Endometrial microvascular endothelial cells (primary cell): ENCODE data around the gene APIP. TPM values are rescaled to one million over a fixed set of nuclear protein-coding genes. Genes with fewer than 3 reads are reported as not detected.

ENCODE experiments used
- in situ Hi-C: cut with HindIII; loops from 2 replicates; pipeline ENCODE4 v1.10.0; 2017; ENCODE audit warnings: low sequenced_read_pairs, low pct_unique_long_range_greater_than_20kb; ENCODE audit errors: inconsistent ontology term
- total RNA-seq: library from RNA; depleted of rRNA; stranded (reverse); fragments of >200 nt; gene quantifications from one replicate; pipeline ENCODE4 v1.2.3, GENCODE V29; 2015; ENCODE audit errors: inconsistent ontology term

Gene APIP
- total RNA-seq, 1 donor from 2014 or later, result 29.3 TPM

GRCh38 chr11:34855754-34856095 lies 60.5 kb downstream of the APIP start:
- in situ Hi-C loops, result no loop called here

- in situ Hi-C loops, result no loop called here
Observed at GRCh38 chr11:34855021-34855753, 61.0 kb downstream of the APIP start.

GRCh38 chr11:34851916-34852315 lies 64.3 kb downstream of the APIP start:
- in situ Hi-C loops, result no loop called here

DNA sequence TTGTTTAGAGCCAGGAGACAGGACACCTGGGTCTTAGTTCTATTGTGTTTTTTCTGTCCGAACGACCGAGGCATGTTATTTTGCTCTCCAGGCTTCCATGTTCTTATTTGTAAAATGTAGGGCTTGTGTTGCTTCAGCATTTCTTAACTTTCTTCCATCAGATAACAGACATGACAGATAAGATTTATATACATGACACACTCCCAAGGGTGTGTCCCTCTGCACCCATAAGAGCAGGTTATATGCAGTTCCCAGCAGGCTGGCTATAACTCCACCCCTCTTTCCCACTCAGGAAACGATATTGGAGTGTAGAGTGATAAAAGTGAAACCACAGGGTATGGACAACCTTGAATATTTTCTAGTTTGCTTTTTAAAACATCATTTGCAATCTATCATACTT lies 65.8 kb downstream of the APIP start:
- in situ Hi-C loops, result no loop called here

- in situ Hi-C loops, result no loop called here
Observed at GRCh38 chr11:34846467-34846866, 69.7 kb downstream of the APIP start.

DNA sequence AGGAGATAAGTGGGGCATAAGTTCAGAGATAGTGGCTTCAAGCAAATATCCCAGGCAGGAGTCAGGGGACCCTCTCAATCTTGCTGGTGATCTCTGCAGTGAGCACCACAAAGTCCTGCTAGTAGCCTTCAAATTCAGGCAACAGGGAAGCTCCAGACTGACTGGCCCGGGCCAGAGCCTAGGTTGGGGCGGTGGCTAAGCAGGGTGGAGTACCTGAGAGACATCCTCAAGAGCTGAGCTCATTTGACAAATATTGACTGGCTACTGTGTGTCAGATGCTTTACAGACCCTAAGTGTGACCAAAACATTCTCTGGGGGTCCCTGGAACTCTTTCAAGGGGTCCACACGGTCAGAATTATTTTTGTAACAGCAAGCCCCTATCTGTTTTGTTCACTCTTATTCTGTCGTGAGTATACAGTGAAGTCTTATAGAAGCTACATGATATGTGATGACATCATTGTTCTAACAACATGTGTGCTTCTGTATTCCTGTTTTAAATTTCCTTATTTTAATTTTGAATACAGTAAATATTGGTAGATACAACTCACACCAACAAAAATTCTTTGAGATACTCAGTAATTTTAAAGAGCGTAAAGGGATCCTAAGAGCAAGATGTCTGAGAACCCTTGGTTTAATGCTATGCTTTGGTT lies 71.6 kb downstream of the APIP start:
- in situ Hi-C loops, result no loop called here

GRCh38 chr11:34843271-34843670 lies 72.9 kb downstream of the APIP start:
- in situ Hi-C loops, result no loop called here

DNA sequence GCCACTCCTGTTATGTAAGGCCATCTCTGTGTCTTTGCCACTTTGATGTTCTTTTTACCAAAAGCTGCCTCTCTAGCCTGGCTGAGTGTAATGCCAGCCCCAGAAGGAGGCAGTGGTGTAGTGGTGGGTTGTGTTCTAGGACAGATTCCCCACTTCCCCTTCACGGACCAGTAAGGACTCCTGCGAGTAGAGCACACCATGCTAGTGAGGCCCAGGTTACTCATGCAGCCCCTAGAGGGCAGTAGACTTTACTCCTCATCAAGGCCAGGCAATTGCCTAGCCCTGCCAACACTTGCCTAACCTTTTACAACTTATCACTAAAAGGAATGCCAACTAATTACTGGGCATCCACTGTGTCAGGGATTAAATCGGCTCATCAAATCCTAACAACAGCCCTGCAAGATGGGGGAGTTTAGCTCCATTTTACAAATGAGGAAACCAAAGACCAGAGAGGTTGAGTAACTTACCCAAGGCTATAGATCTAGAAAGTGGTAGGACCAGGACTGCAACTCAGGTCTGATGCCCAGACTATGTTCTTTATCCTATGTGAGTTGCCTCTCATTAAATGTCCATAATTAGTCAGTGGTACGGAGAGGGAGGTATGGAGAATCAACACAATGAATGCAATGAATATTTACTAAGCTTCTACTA lies 75.3 kb downstream of the APIP start:
- in situ Hi-C loops, result no loop called here

- in situ Hi-C loops, result no loop called here
Observed at GRCh38 chr11:34839969-34840368, 76.2 kb downstream of the APIP start.

- in situ Hi-C loops, result no loop called here
Observed at GRCh38 chr11:34836958-34837856, 79.0 kb downstream of the APIP start.

DNA sequence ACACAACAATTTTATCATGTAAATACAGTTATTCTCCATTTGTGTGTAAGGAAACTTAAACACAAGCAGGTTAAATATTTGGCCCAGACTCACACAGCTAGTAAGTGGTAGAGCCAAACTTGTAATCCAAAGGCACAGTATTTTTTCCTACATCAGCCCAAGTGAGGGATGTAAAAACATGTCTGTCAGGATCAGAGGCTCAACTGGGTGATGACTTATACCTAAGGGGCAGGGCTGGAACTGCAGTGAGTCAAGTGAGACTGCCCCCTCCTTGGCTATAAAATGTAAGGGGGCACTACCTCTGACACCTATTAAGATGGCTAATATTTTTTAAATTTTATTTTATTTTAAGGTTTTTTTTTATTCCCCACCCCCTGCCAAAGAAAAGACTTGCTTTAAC lies 82.6 kb downstream of the APIP start:
- in situ Hi-C loops, result no loop called here

Other genes starting within 250 kb of the APIP start
- gene PDHX, start 239 bp upstream of the APIP start, total RNA-seq, result 28.3 TPM
- 258 TPM for gene CD44, start 222.8 kb upstream of the APIP start, total RNA-seq